ENCODE measurements around the gene TCTN1.
"Not testable (repeated sequence)": the region's sequence is repeated elsewhere in the genome, so short reads cannot be mapped to it uniquely, and the experiment has no call there.

The TCTN1 gene

GRCh38 chr12:110640275-110641025 is 26.5 kb downstream of the TCTN1 start:
- no peak for DNase-seq

GRCh38 chr12:110641521-110641920 is 27.6 kb downstream of the TCTN1 start:
- DNase-seq = no peak

GRCh38 chr12:110647631-110648040 is 33.7 kb downstream of the TCTN1 start:
- no peak for DNase-seq

GRCh38 chr12:110649341-110649847 is 35.5 kb downstream of the TCTN1 start:
- no peak for DNase-seq

GRCh38 chr12:110654238-110654637 is 40.3 kb downstream of the TCTN1 start:
- not testable (repeated sequence) for DNase-seq

- no peak for DNase-seq
Observed at GRCh38 chr12:110656071-110656655, 42.2 kb downstream of the TCTN1 start.

- DNase-seq = no peak
Observed at GRCh38 chr12:110657747-110658146, 43.8 kb downstream of the TCTN1 start.

GRCh38 chr12:110658242-110658641 is 44.3 kb downstream of the TCTN1 start:
- no peak for DNase-seq

GRCh38 chr12:110658878-110659277 is 44.9 kb downstream of the TCTN1 start:
- DNase-seq = no peak

GRCh38 chr12:110661337-110661972 is 47.5 kb downstream of the TCTN1 start:
- DNase-seq = no peak

- DNase-seq = no peak
Observed at GRCh38 chr12:110666892-110667291, 53.0 kb downstream of the TCTN1 start.

- DNase-seq = no peak
Observed at GRCh38 chr12:110667671-110668070, 53.7 kb downstream of the TCTN1 start.

GRCh38 chr12:110668480-110669192 is 54.7 kb downstream of the TCTN1 start:
- no peak for DNase-seq

- DNase-seq = no peak
Observed at GRCh38 chr12:110669193-110669502, 55.2 kb downstream of the TCTN1 start.

- DNase-seq = no peak
Observed at GRCh38 chr12:110670161-110670701, 56.3 kb downstream of the TCTN1 start.

GRCh38 chr12:110676171-110676570 is 62.2 kb downstream of the TCTN1 start:
- DNase-seq = no peak

GRCh38 chr12:110677206-110677911 is 63.4 kb downstream of the TCTN1 start:
- no peak for DNase-seq

- DNase-seq = no peak
Observed at GRCh38 chr12:110677982-110678381, 64.1 kb downstream of the TCTN1 start.

GRCh38 chr12:110679201-110679600 is 65.3 kb downstream of the TCTN1 start:
- no peak for DNase-seq

GRCh38 chr12:110680032-110680431 is 66.1 kb downstream of the TCTN1 start:
- DNase-seq = no peak

GRCh38 chr12:110683888-110684287 is 70.0 kb downstream of the TCTN1 start:
- no peak for DNase-seq

- no peak for DNase-seq
Observed at GRCh38 chr12:110684312-110684836, 70.4 kb downstream of the TCTN1 start.

Data from DMS79 (cell line).